ENCODE results near the gene NDUFAF2.
"Not testable (repeated sequence)": the region's sequence is repeated elsewhere in the genome, so short reads cannot be mapped to it uniquely, and the experiment has no call there.

NDUFAF2 gene, protein sequence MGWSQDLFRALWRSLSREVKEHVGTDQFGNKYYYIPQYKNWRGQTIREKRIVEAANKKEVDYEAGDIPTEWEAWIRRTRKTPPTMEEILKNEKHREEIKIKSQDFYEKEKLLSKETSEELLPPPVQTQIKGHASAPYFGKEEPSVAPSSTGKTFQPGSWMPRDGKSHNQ
- 11.6 to 22.9 (median 11.7) reads per million in 4 experiments for total RNA-seq

DNA sequence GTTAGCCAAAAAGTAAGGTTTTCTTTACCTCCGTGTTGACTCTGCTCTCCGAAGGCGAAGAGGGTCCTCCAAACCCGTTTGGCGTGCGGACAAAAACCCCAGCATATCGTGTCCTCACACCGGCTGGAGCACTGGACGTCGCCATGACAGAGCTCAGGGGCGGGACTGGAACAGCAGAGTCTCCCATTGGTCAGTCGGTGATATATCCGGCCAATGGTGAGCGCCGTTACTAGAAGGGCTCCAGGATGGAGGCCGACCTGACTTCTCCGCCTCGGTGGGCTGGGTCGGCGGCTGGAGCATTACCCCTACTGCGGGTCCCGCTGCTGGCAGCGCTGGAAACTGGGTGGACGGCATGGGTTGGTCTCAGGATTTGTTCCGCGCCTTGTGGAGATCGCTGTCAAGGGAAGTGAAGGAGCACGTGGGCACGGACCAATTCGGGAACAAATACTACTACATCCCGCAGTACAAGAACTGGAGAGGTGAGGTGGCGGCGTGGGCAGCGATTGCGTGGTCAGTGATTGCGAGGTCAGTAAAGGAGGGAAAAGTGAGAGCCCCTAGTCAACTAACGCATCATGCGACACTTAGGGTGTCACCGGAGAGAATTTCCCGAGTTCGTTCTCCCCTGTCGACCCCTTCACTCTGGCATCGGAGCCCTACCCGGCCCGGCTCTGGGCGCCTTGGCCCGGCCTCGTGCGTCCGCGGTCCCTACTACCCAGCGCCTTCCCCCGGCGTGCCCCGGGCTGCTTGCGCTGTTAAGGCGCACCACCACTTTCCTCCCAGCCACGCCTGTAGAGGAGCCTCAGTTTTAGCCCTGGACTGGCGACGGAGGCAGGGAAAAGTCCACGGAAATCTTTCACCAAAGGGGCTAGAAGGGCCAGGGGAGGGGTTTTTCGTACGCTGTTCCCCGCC is at the start of gene NDUFAF2, which contains the start of gene ERCC8:
Gene NDUFAF2, plus strand, starts transcription at position 302 of the 909 bp plus-strand sequence. Its CDS starts 51 bp downstream, at position 353.
Gene ERCC8, minus strand, starts transcription at position 167 of the 909 bp plus-strand sequence. Its CDS starts 62 bp downstream, at position 105.
- DNase-seq = peak; percentile 83

GRCh38 chr5:60896991-60897390 is 48.0 kb upstream of the NDUFAF2 start:
- DNase-seq = no peak

DNA sequence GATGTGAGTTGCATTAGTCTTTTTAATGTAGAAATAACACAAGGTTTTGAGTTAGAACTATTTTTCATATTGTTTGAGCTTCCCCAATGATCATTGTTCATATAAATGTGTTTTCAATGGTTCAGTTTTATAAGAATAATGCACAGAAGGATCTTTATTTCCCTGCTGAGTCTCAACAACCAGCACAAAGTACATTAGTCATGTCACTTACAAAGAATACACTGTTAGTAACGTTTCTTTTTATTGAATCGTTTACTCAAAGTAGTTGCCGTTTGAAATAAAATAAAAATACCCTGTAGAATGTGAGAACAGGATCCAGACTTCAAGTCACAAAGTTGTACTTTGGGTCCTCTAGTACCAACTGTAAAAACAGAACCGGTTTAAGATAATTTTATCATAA is 41.6 kb upstream of the NDUFAF2 start:
- DNase-seq = no peak

GRCh38 chr5:60916646-60917045 is 28.4 kb upstream of the NDUFAF2 start:
- DNase-seq = no peak

DNA sequence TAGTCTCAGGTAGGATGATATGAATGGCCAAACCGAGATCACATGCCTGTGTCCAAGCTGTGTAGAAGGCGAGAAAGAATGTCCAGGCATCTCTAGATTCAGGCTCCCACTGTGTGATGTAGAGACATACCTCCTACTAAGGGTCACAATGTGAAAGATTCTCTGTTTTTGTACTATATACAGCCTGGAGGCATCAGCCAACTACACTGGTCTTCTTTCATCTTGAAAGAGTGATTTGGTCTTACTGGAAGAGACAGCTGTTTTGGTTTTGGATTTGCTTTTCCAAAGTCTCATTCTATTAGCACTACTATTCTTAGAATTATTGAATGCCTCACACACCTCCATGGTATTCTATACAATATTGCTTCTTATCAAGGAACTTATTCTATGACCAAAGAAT is 26.5 kb upstream of the NDUFAF2 start:
- no peak for DNase-seq

DNA sequence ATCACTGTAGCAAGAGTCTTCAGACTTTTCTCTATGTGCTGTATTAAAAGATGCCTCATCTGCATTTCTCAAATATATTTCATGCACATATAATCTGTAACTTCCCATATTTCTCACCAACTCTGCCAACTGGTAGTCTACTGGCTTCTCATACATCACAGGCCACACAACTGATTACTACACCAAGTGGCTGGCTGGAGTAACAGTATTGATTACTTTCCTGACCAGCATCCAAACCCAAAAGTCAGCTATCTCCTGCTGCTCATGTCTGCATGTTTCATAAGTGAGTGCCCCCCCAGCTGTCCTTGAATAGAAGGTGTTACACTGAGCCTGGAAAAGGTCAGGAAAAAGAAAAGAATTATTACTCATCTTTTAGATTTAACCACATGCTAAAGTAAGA is 17.6 kb upstream of the NDUFAF2 start:
- DNase-seq = no peak

DNA sequence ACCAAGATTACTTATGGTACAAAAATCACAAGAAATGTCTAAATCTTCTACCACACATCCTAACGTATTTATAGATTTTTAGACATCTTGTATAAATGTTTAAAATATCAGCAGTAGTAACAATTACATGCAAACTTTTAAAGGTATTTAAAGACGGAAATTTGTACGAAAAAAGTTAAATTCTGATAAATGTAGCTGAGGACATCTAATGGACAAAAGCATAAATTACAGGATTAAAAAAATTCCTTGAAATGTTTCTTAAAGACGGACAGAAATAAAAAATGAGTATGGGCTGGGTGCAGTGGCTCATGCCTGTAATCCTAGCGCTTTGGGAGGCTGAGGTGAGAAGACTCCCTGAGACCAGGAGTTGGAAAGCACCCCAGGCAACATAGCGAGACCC is 16.0 kb upstream of the NDUFAF2 start:
- DNase-seq = no peak

DNA sequence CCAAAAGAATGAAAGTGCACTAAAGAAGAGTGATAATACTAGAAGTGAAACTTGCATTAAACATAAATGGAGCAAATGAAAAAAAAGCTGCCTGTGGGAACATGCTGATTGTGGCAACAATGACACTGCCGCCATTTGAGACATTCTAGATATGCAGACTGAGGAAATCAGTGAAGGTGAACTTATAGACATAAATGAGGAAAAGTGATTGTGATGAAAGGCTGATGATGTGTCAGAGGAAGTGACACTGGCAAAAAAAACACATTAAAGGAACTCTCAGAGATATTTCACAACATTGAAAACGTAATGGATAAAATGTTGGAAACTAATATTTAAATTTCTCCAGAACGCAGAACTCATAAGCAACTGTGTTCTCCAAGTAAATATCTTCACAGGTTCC is 1.4 kb upstream of the NDUFAF2 start:
- no peak for DNase-seq

DNA sequence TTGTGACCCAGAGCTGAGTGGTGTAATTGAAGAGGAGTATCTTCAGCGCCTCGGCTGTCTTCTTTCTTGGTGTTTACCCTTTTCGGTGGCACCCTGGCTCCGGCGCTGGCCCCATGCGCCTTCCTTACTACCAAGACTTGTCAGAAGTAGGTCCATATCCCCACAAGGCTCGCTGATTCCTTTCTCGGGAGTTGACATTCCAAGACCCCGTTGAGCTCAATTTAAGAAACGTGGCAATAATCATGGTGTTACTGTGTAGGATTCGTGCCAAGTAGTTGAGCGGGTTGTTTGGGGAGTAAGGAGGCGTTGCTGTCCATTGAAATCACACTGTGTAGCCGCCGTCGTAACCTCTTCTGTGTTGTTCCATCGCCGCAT is 795 bp downstream of the NDUFAF2 start:
- peak; percentile 17 for DNase-seq

DNA sequence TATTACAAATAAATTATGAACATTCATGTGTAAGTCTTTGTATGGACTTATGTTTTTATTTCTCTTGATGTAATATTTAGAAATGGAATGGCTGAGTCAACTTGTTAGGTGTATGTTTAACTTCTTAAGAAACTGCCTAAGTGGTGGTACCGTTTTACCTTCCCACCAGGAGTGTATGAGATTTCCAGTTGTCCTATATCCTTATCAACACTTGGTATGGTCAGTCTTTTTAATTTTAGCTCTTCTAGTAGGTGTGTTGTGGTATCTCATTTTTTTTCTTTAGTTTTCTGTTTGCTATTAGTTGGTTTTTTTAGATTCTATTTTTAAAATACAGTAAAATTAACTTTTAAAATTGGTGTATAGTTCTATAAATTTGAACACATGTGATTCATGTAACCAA is 3.7 kb downstream of the NDUFAF2 start:
- no peak for DNase-seq

- DNase-seq = no peak
These were observed 10.2 kb downstream of the NDUFAF2 start for GRCh38 chr5:60955239-60955638.

DNA sequence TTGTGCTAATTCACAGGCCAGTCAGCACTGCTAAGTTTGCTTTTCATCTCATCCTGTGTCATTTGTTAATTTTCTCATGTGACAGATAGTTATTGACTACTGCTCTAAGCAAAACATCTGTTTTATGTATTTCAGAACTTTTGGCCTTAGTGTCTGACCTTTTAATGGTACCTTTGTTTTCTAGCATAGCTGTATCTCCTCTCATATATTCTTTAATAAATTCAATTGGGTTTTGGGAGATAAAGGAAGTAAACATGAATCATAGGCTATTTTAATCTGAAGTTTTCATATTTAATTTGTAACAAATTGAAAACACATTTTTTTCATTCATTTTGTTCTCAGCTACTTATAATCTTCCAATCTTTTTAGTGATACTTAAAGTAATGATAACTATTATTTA is 13.1 kb downstream of the NDUFAF2 start:
- DNase-seq = no peak

DNA sequence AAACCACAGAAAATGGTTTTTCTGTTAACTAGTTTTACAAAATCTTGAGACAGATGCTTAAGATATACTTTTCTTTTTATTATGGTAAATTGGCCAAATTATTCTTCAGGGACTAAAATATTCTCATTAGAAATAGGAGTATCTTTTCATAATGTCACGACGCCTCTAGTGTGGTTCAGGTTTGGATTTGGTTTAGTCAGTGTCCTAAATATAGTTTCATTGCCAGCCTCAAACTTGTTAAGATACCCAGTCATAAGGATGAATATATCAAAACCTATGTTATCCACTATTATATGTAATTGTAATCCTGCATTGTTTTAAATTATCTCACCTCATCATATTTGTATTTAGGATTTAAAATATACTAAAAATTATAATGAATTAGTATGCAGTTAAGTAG is 13.7 kb downstream of the NDUFAF2 start:
- no peak for DNase-seq

- DNase-seq = no peak
These were observed 14.2 kb downstream of the NDUFAF2 start for GRCh38 chr5:60959156-60959555.

DNA sequence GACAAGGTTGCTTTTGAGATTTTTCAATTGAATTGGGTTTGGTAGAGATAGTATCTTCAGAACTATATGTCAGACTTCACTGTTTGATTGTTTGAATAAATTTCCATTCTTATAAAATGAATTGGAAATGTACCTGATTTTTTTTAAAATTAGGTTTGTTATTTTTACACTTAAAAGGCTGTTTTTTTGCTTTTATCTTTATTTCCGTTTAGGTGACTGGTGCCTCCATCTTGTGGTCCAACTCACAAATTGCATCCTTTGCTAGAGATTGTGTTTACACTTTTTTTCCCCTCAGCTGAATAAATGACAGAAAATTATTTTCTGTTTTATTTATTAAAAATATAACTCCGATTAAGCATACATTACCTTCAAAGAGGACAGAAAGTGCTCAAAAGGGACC is 15.6 kb downstream of the NDUFAF2 start:
- no peak for DNase-seq

DNA sequence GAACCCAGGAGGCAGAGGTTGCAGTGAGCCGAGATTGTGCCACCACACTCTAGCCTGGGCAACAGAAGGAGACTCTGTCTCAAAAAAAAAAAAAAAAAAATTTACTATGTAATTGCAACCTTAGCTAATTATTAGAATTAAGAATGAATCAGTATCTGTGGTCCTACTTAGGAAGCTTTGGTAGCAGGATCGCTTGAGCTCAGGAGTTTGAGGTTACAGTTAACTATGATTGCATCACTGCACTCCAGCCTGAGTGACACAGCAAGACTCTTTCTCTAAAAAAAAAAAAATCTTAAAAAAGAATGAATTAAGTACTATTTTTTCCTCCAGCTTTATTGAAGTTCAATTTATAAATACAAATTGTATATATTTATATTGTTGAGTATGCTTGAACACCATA is 16.7 kb downstream of the NDUFAF2 start:
- DNase-seq = no peak

- no peak for DNase-seq
These were observed 27.2 kb downstream of the NDUFAF2 start for GRCh38 chr5:60972231-60972630.

DNA sequence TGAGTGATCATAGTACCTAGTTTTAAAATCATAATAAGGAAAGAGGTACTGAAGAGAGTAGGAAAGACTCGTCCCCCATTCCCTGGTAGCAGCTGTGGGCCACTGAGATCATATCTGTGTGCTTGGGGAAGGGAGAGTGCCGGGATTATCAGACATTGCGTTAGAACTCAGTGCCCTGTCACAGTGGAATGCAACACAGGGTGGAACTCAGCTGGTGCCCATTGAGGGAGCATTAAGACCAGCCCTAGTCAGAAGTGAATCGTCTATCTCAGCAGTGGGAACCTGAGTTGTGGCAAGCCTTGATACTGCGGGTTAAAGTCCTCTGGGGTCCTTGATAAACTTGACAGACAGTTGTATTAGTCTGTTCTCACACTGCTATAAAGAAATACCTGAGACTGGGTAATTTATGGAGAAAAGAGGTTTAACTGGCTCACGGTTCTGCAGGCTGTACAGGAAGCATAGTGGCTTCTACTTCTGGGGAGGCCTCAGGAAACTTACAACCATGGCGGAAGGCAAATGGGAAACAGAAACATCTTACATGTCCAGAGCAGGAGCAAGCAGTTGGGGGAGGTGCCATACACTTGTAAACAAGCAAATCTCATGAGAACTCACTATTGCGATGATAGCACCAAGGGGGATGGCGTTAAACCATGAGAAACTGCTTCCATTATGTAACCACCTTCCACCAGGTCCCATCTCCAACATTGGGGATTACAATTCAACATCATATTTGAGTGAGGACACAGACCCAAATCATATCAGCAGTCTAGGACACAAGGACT is 33.1 kb downstream of the NDUFAF2 start:
- no peak for DNase-seq

DNA sequence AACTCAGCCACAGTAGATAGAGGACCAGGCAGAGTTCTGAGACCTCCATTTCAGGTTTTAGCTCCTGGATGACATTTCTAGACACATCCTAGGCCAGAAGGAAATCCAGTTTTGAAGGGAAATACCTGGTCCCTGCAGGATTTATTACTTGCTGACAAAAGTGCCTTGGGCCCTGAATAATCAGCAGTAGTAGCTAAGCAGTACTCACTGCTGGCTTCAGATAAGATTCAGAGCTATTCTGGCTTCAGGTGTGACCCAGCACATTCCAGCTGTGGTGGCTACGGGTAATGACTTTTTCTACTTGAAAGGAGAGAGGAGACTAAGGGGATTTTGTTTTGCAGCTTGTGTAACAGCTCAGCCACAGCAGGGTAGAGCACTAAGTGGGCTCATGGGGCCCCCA is 34.0 kb downstream of the NDUFAF2 start:
- no peak for DNase-seq

- no peak for DNase-seq
These were observed 35.5 kb downstream of the NDUFAF2 start for GRCh38 chr5:60980511-60980910.

DNA sequence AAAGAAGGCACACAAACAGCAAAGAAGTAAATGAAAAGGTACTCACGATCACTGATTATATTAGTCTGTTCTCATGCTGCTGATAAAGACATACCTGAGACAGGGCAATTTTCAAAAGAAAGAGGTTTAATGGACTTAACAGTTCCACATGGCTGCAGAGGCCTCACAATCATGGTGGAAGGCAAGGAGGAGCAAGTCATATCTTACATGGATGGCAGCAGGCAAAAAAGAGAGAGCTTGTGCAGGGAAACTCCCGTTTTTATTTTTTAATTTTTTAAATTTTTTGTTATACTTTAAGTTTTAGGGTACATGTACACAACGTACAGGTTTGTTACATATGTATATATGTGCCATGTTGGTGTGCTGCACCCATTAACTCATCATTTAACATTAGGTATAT is 37.1 kb downstream of the NDUFAF2 start:
- DNase-seq = not testable (repeated sequence)

- DNase-seq = no peak
These were observed 44.8 kb downstream of the NDUFAF2 start for GRCh38 chr5:60989790-60990189.

DNA sequence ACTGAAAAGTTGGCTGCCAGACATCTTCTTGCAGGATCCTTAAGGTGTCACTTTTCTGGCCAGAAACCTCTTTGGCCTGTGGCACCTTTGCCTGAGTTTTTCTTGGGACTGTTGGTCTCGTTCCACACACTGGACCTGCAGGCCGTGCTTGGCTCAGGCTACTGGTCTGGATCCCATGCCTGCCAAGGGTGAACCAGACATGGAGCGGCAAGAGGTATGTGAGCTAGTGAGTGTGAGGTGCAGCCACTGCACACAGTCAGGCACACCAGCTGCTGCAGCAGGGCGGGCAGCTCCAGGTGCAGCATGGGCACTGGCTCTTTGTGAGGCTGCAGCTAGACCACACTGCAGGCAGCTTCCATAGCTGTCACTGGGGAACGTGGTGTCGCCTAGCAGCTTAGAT is 47.9 kb downstream of the NDUFAF2 start:
- DNase-seq = no peak
